Panc1 (cell line): ENCODE results near the gene DPCD. TPM values are rescaled to one million over a fixed set of nuclear protein-coding genes. Genes with fewer than 3 reads are reported as not detected.

ENCODE experiments used
- ATAC-seq: fragments of 200-7000 bp; cut with Tn5 transposase; 2 replicates; pipeline ENCODE4 v1.9.1; 2020; ENCODE audit warnings: mild to moderate bottlenecking, moderate library complexity
- BruUV-seq: library from RNA; stranded (reverse); fragments of 400-500 nt; replicated peaks from 2 replicates; lab custom pipeline; 2021; lab: Mats Ljungman, UMichigan
- CTCF ChIA-PET: fragments of 300-600 bp; sonication (Branson Sonifier 250); formaldehyde crosslinking; loops from one replicate; lab custom pipeline; 2022; ENCODE audit warnings: antibody characterized with exemption; lab: Charles Lee
- POLR2A ChIA-PET: fragments of 300-600 bp; sonication (Branson Sonifier 250); formaldehyde crosslinking; loops from one replicate; lab custom pipeline; 2022; ENCODE audit warnings: antibody characterized with exemption; lab: Charles Lee
- DNase-seq: peaks from one replicate; pipeline ENCODE4 v3.0.0-alpha.2; 2010; ENCODE audit warnings: low read depth, low spot score
- H3K27ac ChIP-seq: 2 replicates; pipeline ENCODE4 v1.5.1; 2011; ENCODE audit warnings: mild to moderate bottlenecking, low read length, inconsistent platforms
- H3K27me3 ChIP-seq: fragments of 200-500 bp; sonication (Bioruptor generic); 2 replicates; pipeline ENCODE4 v1.6.0; 2014; ENCODE audit warnings: low read length, inconsistent platforms; ENCODE audit not compliant: control insufficient read depth, insufficient read depth
- H3K36me3 ChIP-seq: fragments of 200-500 bp; sonication (Bioruptor generic); 2 replicates; pipeline ENCODE4 v1.5.1; 2014; ENCODE audit warnings: inconsistent platforms, mild to moderate bottlenecking, low read length, moderate library complexity; ENCODE audit not compliant: control insufficient read depth, insufficient read depth
- H3K4me1 ChIP-seq: 2 replicates; pipeline ENCODE4 v1.5.1; 2011; ENCODE audit warnings: inconsistent platforms, mild to moderate bottlenecking, low read length, moderate library complexity; ENCODE audit not compliant: control insufficient read depth, insufficient read depth
- H3K4me3 ChIP-seq, 2 experiments: 2 replicates each; pipeline ENCODE4 v1.5.1; 2011 to 2012; ENCODE audit warnings: low read depth in 2 of 2, low read length in 2 of 2, mild to moderate bottlenecking in 2 of 2, inconsistent platforms in 1 of 2, moderate library complexity in 1 of 2
- H3K9me3 ChIP-seq: fragments of 200-500 bp; sonication (Bioruptor generic); 2 replicates; pipeline ENCODE4 v1.5.1; 2014; ENCODE audit warnings: low read depth, mild to moderate bottlenecking, inconsistent platforms, low read length, moderate library complexity; ENCODE audit not compliant: control insufficient read depth, insufficient read depth
- POLR2AphosphoS5 ChIP-seq: IDR thresholded peaks from 2 replicates; pipeline ENCODE4 v1.6.1; 2012; ENCODE audit warnings: mild to moderate bottlenecking, low read depth, low read length, moderate library complexity
- SIN3A ChIP-seq: IDR thresholded peaks from 2 replicates; pipeline ENCODE4 v1.6.1; 2012; ENCODE audit warnings: low read depth, mild to moderate bottlenecking, low read length, moderate library complexity, borderline replicate concordance; ENCODE audit not compliant: insufficient read depth
- TCF7L2 ChIP-seq: IDR thresholded peaks from 2 replicates; pipeline ENCODE4 v1.6.1; 2011; ENCODE audit warnings: mild to moderate bottlenecking, low read depth, low read length, inconsistent platforms
- in situ Hi-C: cut with HindIII; loops from 2 replicates; pipeline ENCODE4 v1.10.0; 2016; ENCODE audit warnings: low sequenced_read_pairs, low pct_unique_long_range_greater_than_20kb
- intact Hi-C: fragments of 100-400 bp; cut with micrococcal nuclease; formaldehyde crosslinking; loops from one replicate; pipeline ENCODE4 v1.10.0; 2022; ENCODE audit not compliant: unreplicated experiment
- total RNA-seq: library from RNA; stranded (reverse); gene quantifications from one replicate; pipeline ENCODE4 v1.2.1, GENCODE V29; 2021; ENCODE audit not compliant: unreplicated experiment
- TF ChIP-seq, protein P1 (sequence below): fragments of 450-650 bp; IDR thresholded peaks from 2 replicates; pipeline ENCODE4 v1.5.1; 2017; ENCODE audit warnings: mild to moderate bottlenecking
- TF ChIP-seq, protein P2 (sequence below), 2 experiments: IDR thresholded peaks; 2 replicates each; pipeline ENCODE4 v1.6.1; 2011 to 2012; ENCODE audit warnings: low read depth in 2 of 2, control low read depth in 1 of 2, low read length in 1 of 2, mild to moderate bottlenecking in 1 of 2, moderate library complexity in 1 of 2; ENCODE audit not compliant: insufficient read depth in 1 of 2

DPCD gene
- total RNA-seq, 1 experiment from 2014 or later, result 27.6 TPM

GRCh38 chr10:101644002-101644401, 55.9 kb downstream of the DPCD start:
- no peak for ATAC-seq
- Histone ChIP-seq H3K4me3 (no peak overlapping the region), H3K27ac (no peak overlapping the region), H3K27me3 (no peaks in the 10 kb centered on the region), H3K36me3 (peaks cover 2% of the 10 kb centered on the region; the same call in 1 of the 2 replicates), H3K4me1 (no peaks in the 10 kb centered on the region), H3K9me3 (no peaks in the 10 kb centered on the region)
- POLR2A ChIA-PET, result no interaction called here
- intact Hi-C loops, result no loop called here
- DNase-seq, result no peak
- in situ Hi-C loops, result no loop called here
- no TSS peak for BruUV-seq
- TF ChIP-seq, protein P1, sequence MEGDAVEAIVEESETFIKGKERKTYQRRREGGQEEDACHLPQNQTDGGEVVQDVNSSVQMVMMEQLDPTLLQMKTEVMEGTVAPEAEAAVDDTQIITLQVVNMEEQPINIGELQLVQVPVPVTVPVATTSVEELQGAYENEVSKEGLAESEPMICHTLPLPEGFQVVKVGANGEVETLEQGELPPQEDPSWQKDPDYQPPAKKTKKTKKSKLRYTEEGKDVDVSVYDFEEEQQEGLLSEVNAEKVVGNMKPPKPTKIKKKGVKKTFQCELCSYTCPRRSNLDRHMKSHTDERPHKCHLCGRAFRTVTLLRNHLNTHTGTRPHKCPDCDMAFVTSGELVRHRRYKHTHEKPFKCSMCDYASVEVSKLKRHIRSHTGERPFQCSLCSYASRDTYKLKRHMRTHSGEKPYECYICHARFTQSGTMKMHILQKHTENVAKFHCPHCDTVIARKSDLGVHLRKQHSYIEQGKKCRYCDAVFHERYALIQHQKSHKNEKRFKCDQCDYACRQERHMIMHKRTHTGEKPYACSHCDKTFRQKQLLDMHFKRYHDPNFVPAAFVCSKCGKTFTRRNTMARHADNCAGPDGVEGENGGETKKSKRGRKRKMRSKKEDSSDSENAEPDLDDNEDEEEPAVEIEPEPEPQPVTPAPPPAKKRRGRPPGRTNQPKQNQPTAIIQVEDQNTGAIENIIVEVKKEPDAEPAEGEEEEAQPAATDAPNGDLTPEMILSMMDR, result no peak
- TF ChIP-seq TCF7L2 (no peak), POLR2AphosphoS5 (no peak), SIN3A (no peak)
- TF ChIP-seq, protein P2, sequence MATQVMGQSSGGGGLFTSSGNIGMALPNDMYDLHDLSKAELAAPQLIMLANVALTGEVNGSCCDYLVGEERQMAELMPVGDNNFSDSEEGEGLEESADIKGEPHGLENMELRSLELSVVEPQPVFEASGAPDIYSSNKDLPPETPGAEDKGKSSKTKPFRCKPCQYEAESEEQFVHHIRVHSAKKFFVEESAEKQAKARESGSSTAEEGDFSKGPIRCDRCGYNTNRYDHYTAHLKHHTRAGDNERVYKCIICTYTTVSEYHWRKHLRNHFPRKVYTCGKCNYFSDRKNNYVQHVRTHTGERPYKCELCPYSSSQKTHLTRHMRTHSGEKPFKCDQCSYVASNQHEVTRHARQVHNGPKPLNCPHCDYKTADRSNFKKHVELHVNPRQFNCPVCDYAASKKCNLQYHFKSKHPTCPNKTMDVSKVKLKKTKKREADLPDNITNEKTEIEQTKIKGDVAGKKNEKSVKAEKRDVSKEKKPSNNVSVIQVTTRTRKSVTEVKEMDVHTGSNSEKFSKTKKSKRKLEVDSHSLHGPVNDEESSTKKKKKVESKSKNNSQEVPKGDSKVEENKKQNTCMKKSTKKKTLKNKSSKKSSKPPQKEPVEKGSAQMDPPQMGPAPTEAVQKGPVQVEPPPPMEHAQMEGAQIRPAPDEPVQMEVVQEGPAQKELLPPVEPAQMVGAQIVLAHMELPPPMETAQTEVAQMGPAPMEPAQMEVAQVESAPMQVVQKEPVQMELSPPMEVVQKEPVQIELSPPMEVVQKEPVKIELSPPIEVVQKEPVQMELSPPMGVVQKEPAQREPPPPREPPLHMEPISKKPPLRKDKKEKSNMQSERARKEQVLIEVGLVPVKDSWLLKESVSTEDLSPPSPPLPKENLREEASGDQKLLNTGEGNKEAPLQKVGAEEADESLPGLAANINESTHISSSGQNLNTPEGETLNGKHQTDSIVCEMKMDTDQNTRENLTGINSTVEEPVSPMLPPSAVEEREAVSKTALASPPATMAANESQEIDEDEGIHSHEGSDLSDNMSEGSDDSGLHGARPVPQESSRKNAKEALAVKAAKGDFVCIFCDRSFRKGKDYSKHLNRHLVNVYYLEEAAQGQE (IDR thresholded peaks at IDR 0.05; ENCODE audit: insufficient read depth in 1 of 2, low read depth in 2 of 2, low read length in 1 of 2), result no peak
- CTCF ChIA-PET, result no interaction called here

DNA sequence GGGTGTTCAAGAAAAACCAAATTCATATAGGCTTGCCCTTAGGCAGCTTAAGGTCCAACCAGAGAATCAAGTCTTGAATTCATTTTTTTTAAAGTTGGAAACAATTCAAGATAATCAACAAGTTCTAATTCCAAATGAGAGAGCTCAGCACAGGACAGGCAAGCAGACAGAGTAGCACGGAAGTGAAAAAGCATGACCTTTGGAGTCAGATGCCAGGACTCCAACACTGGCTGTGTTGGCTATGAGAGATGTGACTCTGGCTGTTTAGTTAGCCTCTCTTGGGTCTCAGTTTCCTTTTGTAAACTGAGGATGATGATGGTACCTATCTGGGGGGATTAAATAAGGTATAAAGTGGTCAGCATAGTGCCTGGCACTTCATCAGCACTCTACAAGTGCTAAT, 57.5 kb downstream of the DPCD start:
- intact Hi-C loops, result no loop called here
- no peak for TF ChIP-seq SIN3A
- TF ChIP-seq, protein P2 (IDR thresholded peaks at IDR 0.05; ENCODE audit: insufficient read depth in 1 of 2, low read depth in 2 of 2, low read length in 1 of 2), result no peak
- TF ChIP-seq, protein P1, result no peak
- no peak for TF ChIP-seq POLR2AphosphoS5
- no peak for TF ChIP-seq TCF7L2
- no peaks in the 10 kb centered on the region for H3K27me3 ChIP-seq
- CTCF ChIA-PET, result no interaction called here
- in situ Hi-C loops, result no loop called here
- peaks cover 2% of the 10 kb centered on the region; the same call in 1 of the 2 replicates for H3K36me3 ChIP-seq
- no peak for ATAC-seq
- H3K4me3 ChIP-seq, result no peak overlapping the region
- H3K4me1 ChIP-seq, result no peaks in the 10 kb centered on the region
- no TSS peak for BruUV-seq
- no peak overlapping the region for H3K27ac ChIP-seq
- H3K9me3 ChIP-seq, result no peaks in the 10 kb centered on the region
- POLR2A ChIA-PET, result no interaction called here
- no peak for DNase-seq
